Cardiac fibroblast (primary cell): ENCODE results near the gene CDKN2C.

Experiments used
- DNase-seq, 2 donors: peaks; one replicate each; pipeline versions ENCODE4 v3.0.0 to v3.0.0-alpha.2; 2010; ENCODE audit warnings: low read depth in 2 of 2
- H3K4me3 ChIP-seq, 2 donors: replicated peaks in 1 of 2; 1 replicate in 1 of 2; 2 replicates in 1 of 2; pipeline ENCODE4 v1.5.1; 2011; ENCODE audit warnings: low read depth in 2 of 2, low read length in 2 of 2, mild to moderate bottlenecking in 2 of 2, moderate library complexity in 1 of 2
- TF ChIP-seq, protein P1 (sequence below): IDR thresholded peaks from one replicate; pipeline ENCODE4 v1.5.1; 2011; ENCODE audit warnings: low read depth, mild to moderate bottlenecking, low read length, inconsistent platforms

CDKN2C gene

GRCh38 chr1:50971748-50972305, 1.8 kb downstream of the CDKN2C start:
- peak overlapping the region in 1 of 2 donors; percentile 91 for H3K4me3 ChIP-seq
- TF ChIP-seq, protein P1, sequence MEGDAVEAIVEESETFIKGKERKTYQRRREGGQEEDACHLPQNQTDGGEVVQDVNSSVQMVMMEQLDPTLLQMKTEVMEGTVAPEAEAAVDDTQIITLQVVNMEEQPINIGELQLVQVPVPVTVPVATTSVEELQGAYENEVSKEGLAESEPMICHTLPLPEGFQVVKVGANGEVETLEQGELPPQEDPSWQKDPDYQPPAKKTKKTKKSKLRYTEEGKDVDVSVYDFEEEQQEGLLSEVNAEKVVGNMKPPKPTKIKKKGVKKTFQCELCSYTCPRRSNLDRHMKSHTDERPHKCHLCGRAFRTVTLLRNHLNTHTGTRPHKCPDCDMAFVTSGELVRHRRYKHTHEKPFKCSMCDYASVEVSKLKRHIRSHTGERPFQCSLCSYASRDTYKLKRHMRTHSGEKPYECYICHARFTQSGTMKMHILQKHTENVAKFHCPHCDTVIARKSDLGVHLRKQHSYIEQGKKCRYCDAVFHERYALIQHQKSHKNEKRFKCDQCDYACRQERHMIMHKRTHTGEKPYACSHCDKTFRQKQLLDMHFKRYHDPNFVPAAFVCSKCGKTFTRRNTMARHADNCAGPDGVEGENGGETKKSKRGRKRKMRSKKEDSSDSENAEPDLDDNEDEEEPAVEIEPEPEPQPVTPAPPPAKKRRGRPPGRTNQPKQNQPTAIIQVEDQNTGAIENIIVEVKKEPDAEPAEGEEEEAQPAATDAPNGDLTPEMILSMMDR: no peak
- DNase-seq: peak in 1 of 2 donors; percentile 49

DNA sequence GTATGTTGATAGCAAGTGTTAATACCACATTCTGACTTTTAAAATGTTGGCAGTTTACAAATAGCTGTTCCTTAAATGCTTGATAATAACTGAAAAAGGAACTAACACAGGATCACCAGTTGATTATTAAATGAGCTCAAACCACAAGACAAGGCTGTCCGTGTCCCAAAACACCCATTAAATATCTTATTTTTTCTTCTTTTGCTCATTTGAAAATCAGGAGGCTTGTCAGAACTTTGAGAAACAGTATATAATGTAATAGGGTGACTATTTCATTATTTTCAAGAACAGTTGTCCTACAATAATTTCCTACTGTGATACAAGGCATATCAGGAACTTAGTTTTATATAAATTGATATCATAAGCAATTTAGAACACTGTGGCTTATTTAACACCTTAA, 2.7 kb downstream of the CDKN2C start:
- TF ChIP-seq, protein P1: no peak
- H3K4me3 ChIP-seq: no peak overlapping the region
- DNase-seq: peak in 1 of 2 donors; percentile 36

DNA sequence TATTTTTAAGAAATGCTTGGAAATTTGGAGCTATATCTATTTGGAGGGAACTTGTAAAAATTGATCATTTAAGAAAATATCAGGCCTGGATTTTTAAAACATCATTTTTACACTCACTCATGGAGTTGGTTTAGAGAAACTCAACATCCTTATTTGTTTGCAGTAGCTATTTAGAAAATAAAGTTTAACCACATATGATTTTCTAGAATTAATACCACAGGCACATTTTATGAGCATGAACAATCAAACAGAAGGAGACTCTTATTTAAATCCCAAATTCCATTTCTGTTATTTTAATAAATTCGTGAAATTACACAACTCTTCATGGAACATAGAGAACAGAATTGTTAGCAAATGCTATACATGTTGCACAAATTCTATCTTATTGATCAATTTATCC, 3.2 kb downstream of the CDKN2C start:
- TF ChIP-seq, protein P1: no peak
- H3K4me3 ChIP-seq: no peak overlapping the region
- no peak for DNase-seq

DNA sequence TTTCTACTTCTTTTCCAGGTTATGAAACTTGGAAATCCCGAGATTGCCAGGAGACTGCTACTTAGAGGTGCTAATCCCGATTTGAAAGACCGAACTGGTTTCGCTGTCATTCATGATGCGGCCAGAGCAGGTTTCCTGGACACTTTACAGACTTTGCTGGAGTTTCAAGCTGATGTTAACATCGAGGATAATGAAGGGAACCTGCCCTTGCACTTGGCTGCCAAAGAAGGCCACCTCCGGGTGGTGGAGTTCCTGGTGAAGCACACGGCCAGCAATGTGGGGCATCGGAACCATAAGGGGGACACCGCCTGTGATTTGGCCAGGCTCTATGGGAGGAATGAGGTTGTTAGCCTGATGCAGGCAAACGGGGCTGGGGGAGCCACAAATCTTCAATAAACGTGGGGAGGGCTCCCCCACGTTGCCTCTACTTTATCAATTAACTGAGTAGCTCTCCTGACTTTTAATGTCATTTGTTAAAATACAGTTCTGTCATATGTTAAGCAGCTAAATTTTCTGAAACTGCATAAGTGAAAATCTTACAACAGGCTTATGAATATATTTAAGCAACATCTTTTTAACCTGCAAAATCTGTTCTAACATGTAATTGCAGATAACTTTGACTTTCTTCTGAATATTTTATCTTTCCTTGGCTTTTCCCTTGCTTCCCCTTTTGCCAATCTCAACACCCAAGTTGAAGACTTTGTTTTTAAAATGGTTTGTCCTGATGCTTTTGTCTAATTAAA, 4.0 kb downstream of the CDKN2C start:
- no peak overlapping the region for H3K4me3 ChIP-seq
- no peak for DNase-seq
- TF ChIP-seq, protein P1: no peak

DNA sequence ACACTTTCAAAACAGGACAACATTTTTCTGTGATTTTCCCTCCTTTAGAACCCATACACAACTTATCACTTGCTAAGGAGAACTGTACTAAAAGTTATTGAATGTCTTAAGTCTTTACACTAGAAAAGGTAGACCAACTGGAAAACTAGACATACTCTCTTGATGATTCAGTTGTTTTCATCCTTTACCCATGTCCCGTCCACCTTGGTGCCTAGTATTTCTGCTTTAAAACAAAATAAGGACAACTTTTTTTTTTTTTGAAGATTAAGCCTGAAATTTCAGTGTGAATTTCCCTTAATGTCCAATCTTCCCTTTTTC, 4.5 kb downstream of the CDKN2C start:
- DNase-seq: no peak
- no peak overlapping the region for H3K4me3 ChIP-seq
- TF ChIP-seq, protein P1: no peak

GRCh38 chr1:50975436-50975835, 5.4 kb downstream of the CDKN2C start:
- no peak for DNase-seq
- H3K4me3 ChIP-seq: no peak overlapping the region
- TF ChIP-seq, protein P1: no peak
